ENCODE data around the gene TAS1R3. TPM values are rescaled to one million over a fixed set of nuclear protein-coding genes. Genes with fewer than 3 reads are reported as not detected.
"Not testable (repeated sequence)": the region's sequence is repeated elsewhere in the genome, so short reads cannot be mapped to it uniquely, and the experiment has no call there.

The TAS1R3 gene
- total and polyA plus RNA-seq, 2 donors (not counting 1 experiment from before 2014, with no cell fraction given): 4.1 to 11.7 TPM

DNA sequence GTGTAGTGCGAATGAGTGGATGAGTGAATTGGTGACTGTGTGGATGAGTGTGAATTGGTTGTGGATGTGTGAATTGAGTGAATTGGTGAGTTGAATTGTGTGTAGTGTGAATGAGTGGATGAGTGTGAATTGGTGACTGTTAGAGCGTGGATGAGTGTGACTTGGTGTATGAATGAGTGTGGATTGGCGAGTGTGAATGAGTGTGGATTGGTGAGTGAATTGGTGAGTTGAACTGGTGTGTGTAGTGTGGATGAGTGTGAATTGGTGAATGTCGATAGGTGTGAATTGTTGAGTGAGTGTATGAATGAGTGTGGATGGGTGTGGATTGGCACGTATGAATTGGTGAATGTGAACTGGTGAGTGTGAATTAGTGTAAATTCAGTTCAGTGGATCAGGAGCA is 36.2 kb downstream of the TAS1R3 start:
- Histone ChIP-seq H3K27ac (ENCODE audit: low read length in 2 of 2) (no peak overlapping the region), H3K9me3 (ENCODE audit: control extremely low read depth in 1 of 3, control insufficient read depth in 2 of 3, insufficient read depth in 1 of 3, low read length in 2 of 3) (peaks cover 0 to 17% (median 0%) of the 10 kb centered on the region in 3 donors), H4K20me1 (ENCODE audit: control insufficient read depth, insufficient read depth, low read length, poor library complexity, severe bottlenecking) (peaks cover 3% of the 10 kb centered on the region), H2AFZ (ENCODE audit: insufficient read depth, low read depth, low read length, poor library complexity, severe bottlenecking) (no peak overlapping the region), H3K79me2 (ENCODE audit: control insufficient read depth, insufficient read depth, low read length) (peaks cover 2% of the 10 kb centered on the region), H3K27me3 (replicated peaks in 1 of 4; ENCODE audit: control extremely low read depth in 1 of 4, control insufficient read depth in 3 of 4, insufficient read depth in 4 of 4, low read length in 3 of 4) (peaks cover 0 to 3% (median 0%) of the 10 kb centered on the region in 4 experiments), H3K9ac (ENCODE audit: low read length) (no peak overlapping the region), H3K4me1 (ENCODE audit: control insufficient read depth in 2 of 2, insufficient read depth in 2 of 2, low read length in 2 of 2) (peaks cover 9 to 12% of the 10 kb centered on the region in 2 donors), H3K4me3 (ENCODE audit: control extremely low read depth in 1 of 5, extremely low read depth in 1 of 5, insufficient read depth in 1 of 5, low read depth in 2 of 5, low read length in 4 of 5) (no peak overlapping the region), H3K36me3 (replicated peaks in 1 of 2; ENCODE audit: control extremely low read depth in 1 of 2, control insufficient read depth in 1 of 2, extremely low read depth in 1 of 2, insufficient read depth in 2 of 2, low read length in 1 of 2) (peaks cover 0 to under 1% of the 10 kb centered on the region in 2 experiments), H3K4me2 (replicated peaks; ENCODE audit: low read depth, low read length, poor library complexity, severe bottlenecking) (no peak overlapping the region)
- ATAC-seq (ENCODE audit: low read depth): no peak
- POLR2A ChIA-PET: no interaction called here
- CTCF ChIA-PET: no interaction called here
- 95% methylated on average over 5 of the region's 5 CpGs for WGBS (ENCODE audit: insufficient coverage)
- Mint-ChIP-seq H3K4me3 (no peak overlapping the region), H3K4me1 (peaks cover 3% of the 10 kb centered on the region), H3K9me3 (ENCODE audit: insufficient read depth) (no peaks in the 10 kb centered on the region), H3K27ac (no peak overlapping the region), H3K27me3 (peaks cover under 1% of the 10 kb centered on the region)
- no peak for DNase-seq
- TF ChIP-seq EZH2 (IDR thresholded peaks at IDR 0.05; ENCODE audit: borderline replicate concordance, insufficient read depth, low read depth, low read length, poor library complexity, severe bottlenecking): no peak
- TF ChIP-seq, protein P1, sequence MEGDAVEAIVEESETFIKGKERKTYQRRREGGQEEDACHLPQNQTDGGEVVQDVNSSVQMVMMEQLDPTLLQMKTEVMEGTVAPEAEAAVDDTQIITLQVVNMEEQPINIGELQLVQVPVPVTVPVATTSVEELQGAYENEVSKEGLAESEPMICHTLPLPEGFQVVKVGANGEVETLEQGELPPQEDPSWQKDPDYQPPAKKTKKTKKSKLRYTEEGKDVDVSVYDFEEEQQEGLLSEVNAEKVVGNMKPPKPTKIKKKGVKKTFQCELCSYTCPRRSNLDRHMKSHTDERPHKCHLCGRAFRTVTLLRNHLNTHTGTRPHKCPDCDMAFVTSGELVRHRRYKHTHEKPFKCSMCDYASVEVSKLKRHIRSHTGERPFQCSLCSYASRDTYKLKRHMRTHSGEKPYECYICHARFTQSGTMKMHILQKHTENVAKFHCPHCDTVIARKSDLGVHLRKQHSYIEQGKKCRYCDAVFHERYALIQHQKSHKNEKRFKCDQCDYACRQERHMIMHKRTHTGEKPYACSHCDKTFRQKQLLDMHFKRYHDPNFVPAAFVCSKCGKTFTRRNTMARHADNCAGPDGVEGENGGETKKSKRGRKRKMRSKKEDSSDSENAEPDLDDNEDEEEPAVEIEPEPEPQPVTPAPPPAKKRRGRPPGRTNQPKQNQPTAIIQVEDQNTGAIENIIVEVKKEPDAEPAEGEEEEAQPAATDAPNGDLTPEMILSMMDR (IDR thresholded peaks at IDR 0.05): no peak
- intact Hi-C loops (cut with micrococcal nuclease): no loop called here

GRCh38 chr1:1370094-1370493 is 39.0 kb downstream of the TAS1R3 start:
- H3K27ac Mint-ChIP-seq; H3K4me3 ChIP-seq (ENCODE audit: control extremely low read depth in 1 of 5, extremely low read depth in 1 of 5, insufficient read depth in 1 of 5, low read depth in 2 of 5, low read length in 4 of 5); intact Hi-C loops (cut with micrococcal nuclease); H3K9ac ChIP-seq (ENCODE audit: low read length); H2AFZ ChIP-seq (ENCODE audit: insufficient read depth, low read depth, low read length, poor library complexity, severe bottlenecking); H3K9me3 Mint-ChIP-seq (ENCODE audit: insufficient read depth); ATAC-seq (ENCODE audit: low read depth); H3K27me3 ChIP-seq (replicated peaks in 1 of 4; ENCODE audit: control extremely low read depth in 1 of 4, control insufficient read depth in 3 of 4, insufficient read depth in 4 of 4, low read length in 3 of 4); H3K4me2 ChIP-seq (replicated peaks; ENCODE audit: low read depth, low read length, poor library complexity, severe bottlenecking); H3K27ac ChIP-seq (ENCODE audit: low read length in 2 of 2); DNase-seq; H3K4me3 Mint-ChIP-seq; H3K27me3 Mint-ChIP-seq; H3K4me1 Mint-ChIP-seq: not testable (repeated sequence)
- CTCF ChIA-PET: interaction anchor here (1.9 to 3.0 kb wide), 2 partner anchors 18 to 29 kb away, joined by 8 to 12 read pairs; partner anchors contain the start of gene CCNL2
- Histone ChIP-seq H3K9me3 (ENCODE audit: control extremely low read depth in 1 of 3, control insufficient read depth in 2 of 3, insufficient read depth in 1 of 3, low read length in 2 of 3) (peaks cover 0 to 17% (median 0%) of the 10 kb centered on the region in 3 donors), H3K4me1 (ENCODE audit: control insufficient read depth in 2 of 2, insufficient read depth in 2 of 2, low read length in 2 of 2) (peaks cover 15 to 30% of the 10 kb centered on the region in 2 donors), H4K20me1 (ENCODE audit: control insufficient read depth, insufficient read depth, low read length, poor library complexity, severe bottlenecking) (peaks cover 21% of the 10 kb centered on the region), H3K79me2 (ENCODE audit: control insufficient read depth, insufficient read depth, low read length) (peaks cover 15% of the 10 kb centered on the region), H3K36me3 (replicated peaks in 1 of 2; ENCODE audit: control extremely low read depth in 1 of 2, control insufficient read depth in 1 of 2, extremely low read depth in 1 of 2, insufficient read depth in 2 of 2, low read length in 1 of 2) (peaks cover 0 to 10% of the 10 kb centered on the region in 2 experiments)
- WGBS (ENCODE audit: insufficient coverage): 71% methylated on average over 5 of the region's 14 CpGs
- POLR2A ChIA-PET: interaction anchor here (0.7 kb wide), 1 partner anchor 542 kb away, joined by 7 read pairs; no protein-coding TSS in a partner anchor
